ENCODE measurements around the gene RCAN3.

- no peak for TF ChIP-seq POLR2A (IDR thresholded peaks at IDR 0.05)
- TF ChIP-seq CTCF (IDR thresholded peaks at IDR 0.05): no peak
Measured at GRCh38 chr1:24517898-24518297, 15.3 kb downstream of the RCAN3 start.

Measured in tibial nerve (tissue), 3 donors.